NB4 (cell line): ENCODE results near the gene NEK8.

Experiments used
- POLR2A ChIP-seq: IDR thresholded peaks from 2 replicates; pipeline ENCODE4 v1.6.1; 2011; ENCODE audit warnings: mild to moderate bottlenecking; ENCODE audit not compliant: insufficient read length; ENCODE audit errors: extremely low read depth
- TF ChIP-seq, protein P1 (sequence below): IDR thresholded peaks from one replicate; pipeline ENCODE4 v1.5.1; 2012; ENCODE audit warnings: low read depth, low read length

GRCh38 chr17:28783161-28783560 is 54.6 kb downstream of the NEK8 start:
- TF ChIP-seq, protein P1, sequence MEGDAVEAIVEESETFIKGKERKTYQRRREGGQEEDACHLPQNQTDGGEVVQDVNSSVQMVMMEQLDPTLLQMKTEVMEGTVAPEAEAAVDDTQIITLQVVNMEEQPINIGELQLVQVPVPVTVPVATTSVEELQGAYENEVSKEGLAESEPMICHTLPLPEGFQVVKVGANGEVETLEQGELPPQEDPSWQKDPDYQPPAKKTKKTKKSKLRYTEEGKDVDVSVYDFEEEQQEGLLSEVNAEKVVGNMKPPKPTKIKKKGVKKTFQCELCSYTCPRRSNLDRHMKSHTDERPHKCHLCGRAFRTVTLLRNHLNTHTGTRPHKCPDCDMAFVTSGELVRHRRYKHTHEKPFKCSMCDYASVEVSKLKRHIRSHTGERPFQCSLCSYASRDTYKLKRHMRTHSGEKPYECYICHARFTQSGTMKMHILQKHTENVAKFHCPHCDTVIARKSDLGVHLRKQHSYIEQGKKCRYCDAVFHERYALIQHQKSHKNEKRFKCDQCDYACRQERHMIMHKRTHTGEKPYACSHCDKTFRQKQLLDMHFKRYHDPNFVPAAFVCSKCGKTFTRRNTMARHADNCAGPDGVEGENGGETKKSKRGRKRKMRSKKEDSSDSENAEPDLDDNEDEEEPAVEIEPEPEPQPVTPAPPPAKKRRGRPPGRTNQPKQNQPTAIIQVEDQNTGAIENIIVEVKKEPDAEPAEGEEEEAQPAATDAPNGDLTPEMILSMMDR: no peak
- TF ChIP-seq POLR2A: no peak
